ENCODE data around the gene LGALS7B. TPM values are rescaled to one million over a fixed set of nuclear protein-coding genes. Genes with fewer than 3 reads are reported as not detected.
"Not testable (repeated sequence)": the region's sequence is repeated elsewhere in the genome, so short reads cannot be mapped to it uniquely, and the experiment has no call there.

Gene LGALS7B
- polyA plus RNA-seq, 1 donor: not detected

DNA sequence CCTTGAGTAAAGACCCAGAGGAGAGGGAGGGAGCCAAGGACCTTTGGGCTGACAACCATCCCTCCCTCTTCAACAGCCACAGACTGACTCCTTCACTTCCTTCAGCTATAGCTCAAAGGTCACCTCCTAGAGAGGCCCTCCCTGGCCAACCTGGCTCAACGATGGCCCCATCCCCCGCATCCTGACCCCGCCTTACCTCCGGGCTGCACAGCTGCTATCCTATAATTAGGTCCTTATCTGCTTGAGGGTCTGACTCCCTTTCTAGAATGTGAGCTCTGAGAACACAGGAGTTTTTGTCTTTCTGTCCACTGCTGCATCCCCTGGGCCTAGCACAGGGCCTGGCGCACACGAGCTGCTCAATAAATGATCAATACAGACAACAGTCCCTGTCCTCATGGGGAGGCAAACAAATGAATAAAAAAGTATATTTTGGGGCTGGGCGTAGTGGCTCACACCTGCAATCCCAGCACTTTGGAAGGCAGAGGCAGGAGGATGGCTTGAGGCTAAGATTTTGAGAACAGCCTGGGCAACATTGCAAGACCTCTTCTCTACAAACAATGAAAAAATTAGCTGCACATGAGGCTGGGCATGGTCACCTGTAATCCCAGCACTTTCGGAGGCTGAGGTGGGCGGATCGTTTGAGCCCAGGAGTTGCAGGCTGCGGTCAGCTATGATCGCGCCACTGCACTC is 30.4 kb downstream of the LGALS7B start:
- peak; percentile 19 for DNase-seq

DNA sequence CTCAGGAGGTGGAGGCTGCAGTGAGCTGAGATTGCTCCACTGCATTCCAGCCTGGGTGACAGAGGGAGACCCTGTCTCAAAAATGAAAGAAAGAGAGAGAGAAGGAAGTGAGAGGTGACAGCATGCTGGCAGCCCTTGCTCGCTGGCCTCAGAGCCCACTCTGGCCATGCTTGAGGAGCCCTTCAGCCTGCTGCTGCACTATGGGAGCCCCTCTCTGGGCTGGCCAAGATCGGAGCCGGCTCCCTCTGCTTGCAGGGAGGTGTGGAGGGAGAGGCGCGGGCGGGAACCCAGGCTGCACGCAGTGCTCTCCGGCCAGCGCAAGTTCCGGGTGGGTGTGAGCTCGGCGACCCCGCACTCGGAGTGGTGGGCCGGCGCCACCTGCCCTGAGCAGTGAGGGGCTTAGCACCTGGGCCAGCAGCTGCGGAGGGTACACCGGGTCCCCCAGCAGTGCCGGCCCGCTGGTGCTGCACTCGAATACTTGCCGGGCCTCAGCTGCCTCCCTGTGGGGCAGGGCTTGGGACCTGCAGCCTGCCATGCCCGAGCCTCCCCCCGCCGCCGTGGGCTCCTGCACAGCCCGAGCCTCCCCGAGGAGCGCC is 32.3 kb downstream of the LGALS7B start:
- DNase-seq: not testable (repeated sequence)

DNA sequence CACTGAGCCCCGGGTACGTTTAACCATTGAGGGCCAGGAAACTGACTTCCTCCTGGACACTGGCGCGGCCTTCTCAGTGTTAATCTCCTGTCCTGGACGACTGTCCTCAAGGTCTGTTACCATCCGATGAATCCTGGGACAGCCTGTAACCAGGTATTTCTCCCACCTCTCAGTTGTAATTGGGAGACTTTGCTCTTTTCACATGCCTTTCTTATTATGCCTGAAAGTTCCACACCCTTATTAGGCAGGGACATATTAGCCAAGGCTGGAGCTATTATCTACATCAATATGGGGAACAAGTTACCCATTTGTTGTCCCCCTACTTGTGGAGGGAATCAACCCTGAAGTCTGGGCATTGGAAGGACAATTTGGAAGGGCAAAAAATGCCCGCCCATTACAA is 36.9 kb downstream of the LGALS7B start:
- DNase-seq: not testable (repeated sequence)

DNA sequence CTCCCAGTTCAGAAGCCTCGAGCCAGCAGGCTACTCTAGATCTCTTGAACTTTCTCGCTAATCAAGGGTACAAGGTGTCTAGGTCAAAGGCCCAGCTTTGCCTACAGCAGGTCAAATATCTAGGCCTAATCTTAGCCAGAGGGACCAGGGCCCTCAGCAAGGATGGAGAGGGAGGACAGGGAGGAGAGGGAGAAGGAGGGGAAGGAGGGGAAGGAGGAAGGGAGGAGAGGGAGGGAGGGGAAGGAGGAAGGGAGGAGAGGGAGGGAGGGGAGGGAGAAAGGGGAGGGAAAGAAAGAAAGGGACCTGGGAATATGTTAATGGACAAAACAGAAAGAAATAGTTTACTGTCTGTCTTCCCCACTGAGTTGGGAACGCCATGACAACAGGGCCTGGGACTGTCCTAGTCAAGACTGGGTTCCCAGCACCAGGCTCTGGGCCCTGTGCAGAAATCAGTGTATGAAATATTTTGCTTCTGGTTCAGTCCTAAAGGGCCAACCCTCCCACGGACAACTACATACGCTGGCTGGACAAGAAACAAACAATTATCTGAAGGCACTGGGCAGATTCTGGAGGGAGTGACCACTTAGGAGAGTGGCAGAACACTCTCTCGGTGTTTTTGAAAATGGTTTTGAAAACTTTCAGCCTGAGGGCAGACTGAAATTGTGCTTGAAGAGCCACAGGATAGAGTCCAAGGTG is 38.0 kb downstream of the LGALS7B start:
- DNase-seq: no peak

DNA sequence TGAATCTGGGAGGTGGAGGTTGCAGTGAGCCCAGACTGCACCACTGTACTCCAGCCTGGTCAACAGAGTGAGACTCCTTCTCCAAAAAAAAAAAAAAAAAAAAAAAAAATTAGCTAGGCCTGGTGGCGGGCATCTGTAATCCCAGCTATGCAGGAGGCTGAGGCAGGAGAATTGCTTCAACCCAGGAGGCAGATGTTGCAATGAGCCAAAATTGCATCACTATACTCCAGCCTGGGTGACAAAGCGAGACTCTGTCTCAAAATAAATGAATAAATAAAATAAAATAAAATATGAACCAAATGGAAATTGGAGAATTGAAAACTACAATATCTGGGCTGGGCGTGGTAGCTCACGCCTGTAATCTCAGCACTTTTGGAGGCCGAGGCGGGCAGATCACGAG is 40.2 kb downstream of the LGALS7B start:
- DNase-seq: not testable (repeated sequence)

DNA sequence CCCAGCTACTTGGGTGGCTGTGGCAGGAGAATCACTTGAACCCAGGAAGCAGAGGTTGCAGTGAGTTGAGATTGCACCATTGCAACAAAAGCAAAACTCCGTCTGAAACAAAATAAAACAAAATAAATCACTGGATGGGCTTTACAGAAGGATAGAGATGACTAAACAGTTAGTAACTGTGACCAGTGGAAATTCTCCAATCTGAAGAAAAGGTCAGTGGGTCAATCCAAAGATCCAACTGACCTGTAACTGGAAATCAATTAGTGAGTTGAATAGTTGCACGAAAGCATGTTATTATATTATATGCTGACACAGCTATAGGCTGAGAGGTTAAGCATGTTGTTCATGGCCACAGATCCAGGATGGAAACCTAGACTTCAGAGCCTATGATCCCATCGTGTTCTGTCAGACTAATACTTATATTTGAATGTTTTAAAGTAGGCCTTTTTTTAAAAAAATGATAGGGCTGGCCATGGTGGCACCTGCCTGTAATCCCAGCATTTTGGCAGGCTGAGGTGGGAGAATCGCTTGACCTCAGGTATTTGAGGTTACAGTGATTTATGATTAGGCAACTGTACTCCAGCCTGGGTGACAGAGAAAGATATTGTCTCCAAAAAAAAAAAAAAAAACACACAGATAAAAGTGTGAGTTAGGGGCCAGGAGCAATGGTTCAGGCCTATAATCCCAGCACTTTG is 41.2 kb downstream of the LGALS7B start:
- DNase-seq: no peak

DNA sequence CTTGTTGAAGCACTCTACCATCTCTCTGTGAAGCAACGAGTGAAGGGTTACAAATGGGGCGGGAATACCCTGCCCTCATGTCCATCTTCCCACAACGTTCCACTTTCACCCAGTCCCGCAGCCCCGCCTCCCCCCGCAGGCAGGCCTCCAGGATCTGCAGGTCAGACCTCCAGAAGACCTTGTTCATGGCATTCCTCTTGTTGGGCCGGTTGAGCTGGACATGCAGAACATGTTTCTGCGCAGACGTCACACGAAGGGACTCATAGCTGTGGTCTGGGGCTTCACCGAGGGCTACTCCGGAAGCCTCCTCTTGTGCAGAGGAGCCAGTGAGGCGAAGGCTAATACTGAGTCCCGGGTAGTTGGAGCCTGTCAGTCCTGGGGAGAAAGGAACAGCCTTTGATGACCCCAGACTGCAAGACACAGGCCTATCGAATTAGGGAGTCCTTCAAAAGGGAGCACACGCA is 42.2 kb downstream of the LGALS7B start:
- DNase-seq: peak; percentile 53

DNA sequence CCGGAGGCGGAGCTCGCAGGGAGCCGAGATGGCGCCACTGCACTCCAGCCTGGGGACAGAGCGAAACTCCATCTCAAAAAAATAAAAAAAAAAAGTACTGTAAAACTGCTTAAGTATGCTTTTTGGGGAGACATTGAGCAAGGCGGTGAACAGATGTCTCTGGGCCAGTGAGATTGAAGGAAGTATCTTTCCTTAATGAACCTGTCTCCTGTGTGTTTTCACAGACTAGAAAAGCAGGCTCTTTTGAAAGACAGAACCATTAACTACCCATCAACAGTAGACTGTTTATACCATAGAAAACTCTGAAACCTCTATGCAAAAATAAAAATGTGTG is 44.1 kb downstream of the LGALS7B start:
- no peak for DNase-seq

DNA sequence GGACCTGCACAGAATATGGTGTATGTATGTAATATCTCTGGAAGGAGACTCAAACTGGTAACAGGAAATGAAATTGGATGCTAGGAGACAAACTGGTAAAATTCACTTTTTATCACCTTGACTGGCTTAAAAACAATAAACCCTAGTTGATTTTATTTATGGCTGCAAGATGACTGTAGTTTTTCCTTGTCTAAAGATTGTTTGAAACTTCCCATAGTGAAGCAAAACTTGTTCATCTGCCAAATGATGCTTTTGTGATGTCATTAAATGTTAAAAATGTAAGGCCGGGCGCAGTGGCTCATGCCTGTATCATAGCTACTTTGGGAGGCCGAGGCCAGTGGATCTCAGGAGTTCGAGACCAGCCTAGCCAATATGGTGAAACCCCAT is 45.1 kb downstream of the LGALS7B start:
- DNase-seq: no peak

DNA sequence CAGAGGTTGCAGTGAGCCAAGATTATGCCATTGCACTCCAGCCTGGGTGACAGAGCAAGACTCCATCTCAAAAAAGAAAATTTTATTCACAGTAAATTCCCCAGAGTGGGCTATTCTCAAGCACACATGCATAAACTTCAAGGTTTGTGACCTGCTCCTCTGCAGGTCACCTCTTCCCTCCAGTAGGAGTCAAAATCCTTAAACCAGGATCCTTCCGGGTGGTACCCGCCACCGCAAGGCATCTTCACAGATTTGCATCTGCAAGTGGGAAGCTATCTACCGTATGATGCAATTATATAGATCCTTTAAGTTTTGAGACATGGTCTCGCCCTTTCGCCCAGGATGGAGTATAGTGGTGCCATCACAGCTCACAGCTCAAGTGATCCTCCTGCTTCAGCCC is 45.6 kb downstream of the LGALS7B start:
- no peak for DNase-seq

DNA sequence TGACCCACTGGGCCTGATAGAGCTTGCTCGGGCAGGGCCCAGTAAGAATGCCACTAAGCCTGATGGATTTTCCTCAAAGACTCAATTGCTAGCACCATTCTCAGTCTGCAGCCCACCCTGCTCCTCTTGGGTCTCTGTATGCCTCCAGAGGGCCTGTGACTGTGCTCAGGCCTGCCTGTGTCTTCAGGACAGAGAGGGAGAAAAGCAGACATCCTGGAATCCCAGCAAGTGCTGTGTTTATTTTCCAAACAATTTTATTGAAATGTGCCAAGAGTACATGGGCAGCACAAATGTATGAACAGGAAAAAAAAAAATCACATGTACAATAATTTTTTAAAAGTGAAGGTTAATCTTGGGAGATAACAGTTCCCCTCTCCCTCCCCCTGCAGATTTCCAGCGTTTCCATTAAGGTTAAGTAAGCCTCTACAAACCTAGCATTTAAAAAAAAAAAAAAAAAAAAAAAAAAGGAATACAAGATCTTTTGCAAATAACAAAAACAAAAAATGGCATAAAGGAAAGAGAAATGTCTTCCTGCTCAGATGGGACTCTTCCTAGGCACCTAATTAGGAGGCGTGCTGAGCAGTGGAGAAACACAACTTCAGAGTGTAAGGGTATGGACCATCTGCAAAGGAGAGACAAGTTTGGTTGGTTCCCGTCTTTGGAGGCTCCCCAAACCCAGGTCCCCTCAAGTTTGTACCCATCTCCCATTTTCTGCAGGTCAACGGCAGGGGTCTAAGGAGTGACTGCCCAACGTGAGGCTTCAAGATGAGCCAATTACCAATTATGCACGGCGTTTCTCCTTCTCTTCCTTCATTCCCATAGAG is 47.4 kb downstream of the LGALS7B start:
- no peak for DNase-seq

DNA sequence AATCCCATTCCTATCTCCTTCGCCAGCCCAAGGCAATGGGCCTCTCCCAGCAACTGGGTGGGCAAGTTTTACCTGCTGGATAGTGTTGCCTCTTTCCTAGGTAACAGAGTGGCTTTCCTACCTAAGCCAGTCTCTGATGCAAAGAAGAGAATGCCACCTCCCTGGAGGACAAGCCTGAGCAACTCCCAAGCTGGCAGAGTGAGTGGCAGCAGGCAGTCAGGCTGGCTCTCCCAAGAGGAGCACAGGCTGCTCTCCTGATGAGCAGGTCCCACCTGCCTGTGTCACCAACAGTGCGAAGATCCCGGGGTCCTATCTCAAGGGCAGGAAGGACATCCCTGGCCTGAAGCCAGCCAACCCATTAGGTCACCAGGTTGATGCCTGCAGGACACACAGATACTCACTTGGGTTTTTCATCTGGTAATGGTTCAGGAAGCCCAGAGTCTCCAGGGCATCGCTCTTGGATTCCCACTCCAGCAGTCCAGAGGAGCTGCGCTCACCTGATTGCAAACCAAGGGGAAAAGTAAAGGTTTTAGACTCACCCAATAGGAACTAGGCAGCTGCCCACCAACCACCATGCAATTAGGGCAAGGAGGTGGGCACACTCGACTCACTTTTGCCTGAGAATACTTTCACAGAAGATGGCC is 48.1 kb downstream of the LGALS7B start:
- DNase-seq: no peak

DNA sequence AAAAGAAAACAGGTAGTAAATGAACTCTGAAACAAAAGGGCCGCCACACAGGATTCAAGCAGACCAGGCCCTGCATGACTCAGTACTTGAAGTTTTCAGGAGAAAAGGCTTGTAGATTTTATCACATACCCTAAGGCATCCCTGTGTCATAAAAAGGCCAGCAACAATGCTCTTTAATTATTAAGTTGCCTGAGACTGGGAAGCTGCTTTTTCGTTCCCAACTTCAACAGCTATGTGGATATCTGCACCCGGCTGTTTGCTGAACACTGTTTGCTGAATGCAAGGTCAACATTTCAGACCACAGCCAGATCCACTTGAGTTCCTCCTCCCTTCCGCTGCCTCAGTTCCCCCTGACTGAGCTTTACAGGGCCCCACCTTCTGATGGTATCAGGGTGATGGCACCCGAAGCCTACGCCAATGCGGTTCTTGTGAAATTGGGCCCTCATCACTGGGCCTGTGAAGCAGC is 48.7 kb downstream of the LGALS7B start:
- no peak for DNase-seq

DNA sequence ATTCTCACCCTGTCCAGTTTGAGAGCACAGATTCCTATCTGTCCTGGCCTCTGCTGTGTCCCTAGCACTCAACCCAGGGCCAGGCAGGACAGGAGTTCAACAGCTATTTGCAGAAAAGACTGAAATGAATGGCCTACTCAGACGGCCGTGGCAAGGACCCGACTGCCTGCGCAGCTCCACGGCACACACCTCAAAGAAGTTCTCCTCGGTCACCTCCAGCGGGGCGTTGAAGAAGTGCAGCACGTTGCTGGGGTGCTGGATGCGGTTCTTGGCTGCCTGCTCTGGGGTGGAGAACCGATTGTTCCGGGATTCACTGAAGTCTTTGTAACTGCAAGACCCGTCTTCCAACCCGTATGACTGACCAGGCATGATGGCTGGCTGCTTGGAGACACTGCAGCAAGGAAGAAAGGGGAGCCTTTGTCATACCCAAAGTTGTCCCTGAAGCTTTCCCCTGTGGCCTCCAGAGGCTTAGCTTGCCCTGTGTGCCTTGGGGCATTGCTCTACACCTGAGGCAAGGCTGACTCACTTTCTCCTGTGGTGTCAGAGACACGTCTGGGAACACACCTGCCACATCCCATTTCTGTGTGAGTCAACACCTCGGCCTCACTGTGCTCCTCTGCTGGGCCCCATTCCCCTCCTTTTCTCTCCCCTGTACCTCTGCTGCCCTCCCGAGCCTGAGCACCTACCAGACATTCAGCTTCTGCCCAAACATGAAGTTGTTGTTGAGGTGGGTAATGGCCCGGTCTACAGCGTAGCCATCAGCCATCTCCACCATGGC is 49.4 kb downstream of the LGALS7B start:
- DNase-seq: no peak

DNA sequence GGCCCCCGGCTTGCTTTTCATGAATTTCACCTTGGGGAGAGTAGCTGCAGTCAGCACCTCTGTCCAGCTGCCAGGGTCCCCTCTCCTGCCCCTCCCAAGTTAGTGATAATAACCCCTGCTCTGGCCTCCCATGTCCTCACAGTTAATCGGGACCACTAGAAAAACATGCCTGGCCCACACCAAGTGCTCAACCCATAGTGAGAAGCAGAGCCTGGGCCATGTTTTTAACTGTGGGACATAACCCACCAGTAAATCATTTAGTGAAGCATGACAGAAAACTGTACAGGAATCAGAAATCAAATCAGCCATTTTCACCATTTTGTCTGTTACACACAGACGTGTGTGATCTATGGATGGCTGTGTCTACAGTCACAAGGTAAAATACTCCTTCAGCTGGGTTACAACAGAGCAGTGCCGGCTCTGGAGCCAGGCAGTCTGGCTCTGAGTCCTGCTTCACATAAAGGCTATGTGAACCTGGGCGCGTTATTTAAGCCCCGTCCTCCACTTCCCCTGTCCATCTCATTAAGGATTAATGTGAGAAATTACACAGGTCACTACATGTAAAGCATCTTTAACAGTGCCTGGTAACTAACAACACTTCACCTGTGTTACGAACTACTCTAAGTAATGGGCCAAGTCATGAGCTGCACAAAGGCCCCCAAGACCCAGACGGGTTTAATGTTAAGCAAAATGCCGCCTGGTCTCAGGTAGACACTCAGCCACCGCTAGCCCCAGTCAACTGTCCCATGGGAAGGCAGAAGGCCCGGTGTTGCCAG is 50.2 kb downstream of the LGALS7B start:
- DNase-seq: no peak

DNA sequence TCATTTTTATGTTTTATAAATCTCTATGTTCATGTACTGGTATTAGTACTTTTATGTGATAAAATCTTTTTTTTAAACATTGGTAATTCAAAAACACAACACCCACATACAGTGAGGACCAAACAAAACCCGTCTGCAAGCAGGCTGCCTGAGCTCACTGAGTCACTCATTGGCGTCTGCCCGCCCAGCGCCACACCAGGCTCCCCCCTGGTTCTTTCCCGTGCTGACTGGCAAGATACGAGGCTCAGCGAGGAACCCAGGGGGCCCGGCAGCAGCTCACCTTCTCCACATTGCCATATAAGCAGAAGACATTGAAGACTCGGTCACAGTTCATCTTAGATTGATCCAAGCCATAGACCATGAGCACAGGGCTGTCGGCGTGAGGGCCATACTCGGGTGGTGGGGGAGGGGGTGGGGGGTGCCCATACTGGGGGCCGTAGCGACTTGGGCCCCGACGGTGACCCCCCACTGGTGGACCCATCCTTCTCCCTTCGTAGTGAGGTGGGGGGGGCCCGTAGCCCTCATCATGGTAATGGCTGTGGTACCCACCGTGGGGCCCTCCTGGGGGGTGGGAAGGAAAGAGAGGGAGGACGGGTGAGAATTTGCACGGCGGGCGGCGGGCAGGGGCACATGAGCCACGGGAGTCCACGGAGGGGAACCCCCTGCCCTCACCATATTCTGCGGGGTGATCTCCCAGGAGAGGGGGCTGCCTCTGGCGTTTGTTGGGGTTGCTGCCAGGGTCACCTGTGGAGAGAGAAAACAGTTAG is 51.0 kb downstream of the LGALS7B start:
- DNase-seq: no peak

DNA sequence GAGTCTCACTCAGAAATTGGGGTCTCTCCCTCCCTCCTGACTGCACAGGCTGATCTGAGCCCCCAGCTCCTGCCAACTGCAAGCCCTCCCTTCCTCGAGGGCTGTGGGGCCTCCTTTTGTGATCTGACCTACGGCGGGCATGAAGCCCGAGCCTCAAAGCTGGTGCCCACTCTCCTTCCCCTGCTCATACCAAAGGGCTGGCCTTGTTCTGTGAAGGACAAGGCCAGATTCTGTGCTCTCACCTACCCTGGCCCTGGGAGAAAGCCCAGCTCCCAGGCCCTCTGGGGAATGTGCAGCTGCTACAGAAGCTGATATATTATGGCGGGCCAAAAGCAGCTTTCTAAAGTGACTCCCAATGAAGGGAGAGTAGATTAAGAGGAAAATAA is 51.6 kb downstream of the LGALS7B start:
- DNase-seq: no peak

All from left kidney (tissue), 2 donors.